Endothelial cell (in vitro differentiated cells): ENCODE results near the gene AKAP12. TPM values are rescaled to one million over a fixed set of nuclear protein-coding genes. Genes with fewer than 3 reads are reported as not detected.

Source experiments
- DNase-seq: peaks from one replicate; pipeline ENCODE4 v3.0.0; 2021; ENCODE audit warnings: low spot score
- H3K27ac Mint-ChIP-seq: one replicate; pipeline ENCODE4 v1.8.0; 2021; ENCODE audit warnings: mixed read lengths, inconsistent platforms; ENCODE audit not compliant: unreplicated experiment
- H3K27me3 Mint-ChIP-seq: one replicate; pipeline ENCODE4 v1.8.0; 2021; ENCODE audit warnings: mild to moderate bottlenecking, moderate library complexity, mixed read lengths, inconsistent platforms; ENCODE audit not compliant: unreplicated experiment
- H3K36me3 Mint-ChIP-seq: one replicate; pipeline ENCODE4 v1.8.0; 2021; ENCODE audit warnings: mild to moderate bottlenecking, low read depth, mixed read lengths, inconsistent platforms; ENCODE audit not compliant: unreplicated experiment
- H3K4me1 Mint-ChIP-seq: one replicate; pipeline ENCODE4 v1.8.0; 2021; ENCODE audit warnings: mild to moderate bottlenecking, mixed read lengths, inconsistent platforms; ENCODE audit not compliant: unreplicated experiment
- H3K4me3 Mint-ChIP-seq: one replicate; pipeline ENCODE4 v1.8.0; 2021; ENCODE audit warnings: mild to moderate bottlenecking, mixed read lengths, inconsistent platforms; ENCODE audit not compliant: unreplicated experiment
- H3K9me3 Mint-ChIP-seq: one replicate; pipeline ENCODE4 v1.8.0; 2021; ENCODE audit warnings: mixed read lengths, inconsistent platforms; ENCODE audit not compliant: unreplicated experiment
- CTCF ChIP-seq: fragments of 200-600 bp; sonication (generic); IDR thresholded peaks from one replicate; pipeline ENCODE4 v1.5.0; 2021; ENCODE audit warnings: antibody characterized with exemption; ENCODE audit not compliant: unreplicated experiment
- total RNA-seq: library from RNA; stranded (reverse); fragmentation: NEBNext Ultra II Directional; extraction: Animal tissue kit (Norgen Biotek cat#: 25700); gene quantifications from one replicate; pipeline ENCODE4 v1.2.1, GENCODE V29; 2021; ENCODE audit not compliant: unreplicated experiment

Gene AKAP12
- total RNA-seq, 1 donor from 2014 or later: 70.1 TPM

GRCh38 chr6:151205721-151206600 lies 33.8 kb upstream of the AKAP12 start:
- DNase-seq: no peak
- Mint-ChIP-seq H3K36me3 (no peaks in the 10 kb centered on the region), H3K4me3 (no peak overlapping the region), H3K27ac (no peak overlapping the region), H3K9me3 (no peaks in the 10 kb centered on the region), H3K27me3 (peaks cover 2% of the 10 kb centered on the region), H3K4me1 (no peaks in the 10 kb centered on the region)
- TF ChIP-seq CTCF: no peak

DNA sequence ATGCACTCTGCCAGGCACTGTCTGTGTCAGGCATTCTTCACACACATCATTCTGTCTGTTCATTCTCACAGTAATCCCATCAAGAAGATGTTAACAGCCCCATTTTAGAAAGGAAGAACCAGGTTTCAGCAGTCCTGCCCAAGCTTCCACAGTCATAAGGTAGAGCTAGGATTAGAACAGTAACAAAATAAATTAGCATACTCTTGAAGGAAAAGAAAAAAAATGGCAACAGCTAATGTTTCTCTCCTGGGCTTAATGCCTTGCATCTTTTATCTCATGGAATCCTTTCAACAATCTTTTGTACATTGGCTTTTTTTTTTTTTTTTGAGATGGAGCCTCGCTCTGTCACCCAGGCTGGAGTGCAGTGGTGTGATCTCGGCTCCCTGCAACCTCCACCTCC lies 32.1 kb upstream of the AKAP12 start:
- no peak overlapping the region for H3K27ac Mint-ChIP-seq
- no peaks in the 10 kb centered on the region for H3K4me1 Mint-ChIP-seq
- peaks cover 4% of the 10 kb centered on the region for H3K36me3 Mint-ChIP-seq
- no peak overlapping the region for H3K4me3 Mint-ChIP-seq
- no peak for DNase-seq
- TF ChIP-seq CTCF: no peak
- peaks cover 4% of the 10 kb centered on the region for H3K9me3 Mint-ChIP-seq
- H3K27me3 Mint-ChIP-seq: peaks cover 2% of the 10 kb centered on the region

- H3K27ac Mint-ChIP-seq: no peak overlapping the region
- H3K4me1 Mint-ChIP-seq: no peaks in the 10 kb centered on the region
- no peak for TF ChIP-seq CTCF
- peaks cover 4% of the 10 kb centered on the region for H3K36me3 Mint-ChIP-seq
- H3K9me3 Mint-ChIP-seq: peaks cover 4% of the 10 kb centered on the region
- H3K27me3 Mint-ChIP-seq: peaks cover 2% of the 10 kb centered on the region
- no peak overlapping the region for H3K4me3 Mint-ChIP-seq
- DNase-seq: no peak
Observed at GRCh38 chr6:151209071-151209831, 30.5 kb upstream of the AKAP12 start.

- no peak for TF ChIP-seq CTCF
- no peak for DNase-seq
- H3K4me3 Mint-ChIP-seq: no peak overlapping the region
- peaks cover 2% of the 10 kb centered on the region for H3K27me3 Mint-ChIP-seq
- H3K9me3 Mint-ChIP-seq: peaks cover 4% of the 10 kb centered on the region
- H3K27ac Mint-ChIP-seq: no peak overlapping the region
- no peaks in the 10 kb centered on the region for H3K4me1 Mint-ChIP-seq
- H3K36me3 Mint-ChIP-seq: peaks cover 4% of the 10 kb centered on the region
Observed at GRCh38 chr6:151211075-151211474, 28.7 kb upstream of the AKAP12 start.

GRCh38 chr6:151213352-151213751 lies 26.4 kb upstream of the AKAP12 start:
- Mint-ChIP-seq H3K9me3 (peaks cover 4% of the 10 kb centered on the region), H3K36me3 (peaks cover 4% of the 10 kb centered on the region), H3K27ac (peak overlapping the region; percentile 36), H3K27me3 (peaks cover 1% of the 10 kb centered on the region), H3K4me3 (no peak overlapping the region), H3K4me1 (no peaks in the 10 kb centered on the region)
- DNase-seq: no peak
- no peak for TF ChIP-seq CTCF
